Glutamatergic neuron (in vitro differentiated cells): ENCODE data around the gene IMPA2. TPM values are rescaled to one million over a fixed set of nuclear protein-coding genes. Genes with fewer than 3 reads are reported as not detected.

Source experiments
- DNase-seq: peaks from one replicate; pipeline ENCODE4 v3.0.0; 2022
- H3K27ac Mint-ChIP-seq: one replicate; pipeline ENCODE4 v1.8.0; 2020; ENCODE audit warnings: mild to moderate bottlenecking, mixed read lengths, inconsistent platforms; ENCODE audit not compliant: unreplicated experiment
- H3K27me3 Mint-ChIP-seq: one replicate; pipeline ENCODE4 v1.8.0; 2020; ENCODE audit warnings: mild to moderate bottlenecking, moderate library complexity, mixed read lengths, inconsistent platforms; ENCODE audit not compliant: unreplicated experiment
- H3K36me3 Mint-ChIP-seq: one replicate; pipeline ENCODE4 v1.8.0; 2020; ENCODE audit warnings: mild to moderate bottlenecking, mixed read lengths, inconsistent platforms; ENCODE audit not compliant: unreplicated experiment
- H3K4me1 Mint-ChIP-seq: one replicate; pipeline ENCODE4 v1.8.0; 2020; ENCODE audit warnings: mild to moderate bottlenecking, low read depth, mixed read lengths, inconsistent platforms; ENCODE audit not compliant: unreplicated experiment
- H3K4me3 Mint-ChIP-seq: one replicate; pipeline ENCODE4 v1.8.0; 2020; ENCODE audit warnings: mild to moderate bottlenecking, mixed read lengths, inconsistent platforms; ENCODE audit not compliant: unreplicated experiment
- H3K9me3 Mint-ChIP-seq: one replicate; pipeline ENCODE4 v1.8.0; 2020; ENCODE audit warnings: mild to moderate bottlenecking, moderate library complexity, mixed read lengths, inconsistent platforms; ENCODE audit not compliant: unreplicated experiment
- total RNA-seq: library from RNA; stranded (reverse); fragmentation: NEBNext Ultra II Directional; extraction: Animal tissue kit (Norgen Biotek cat#: 25700); gene quantifications from one replicate; pipeline ENCODE4 v1.2.1, GENCODE V29; 2021; ENCODE audit not compliant: unreplicated experiment
- TF ChIP-seq, protein P1 (sequence below): fragments of 200-600 bp; sonication (generic); IDR thresholded peaks from one replicate; pipeline ENCODE4 v1.5.0; 2021; ENCODE audit not compliant: partially characterized antibody, unreplicated experiment

The IMPA2 gene
- total RNA-seq, 1 donor from 2014 or later, result 103 TPM

DNA sequence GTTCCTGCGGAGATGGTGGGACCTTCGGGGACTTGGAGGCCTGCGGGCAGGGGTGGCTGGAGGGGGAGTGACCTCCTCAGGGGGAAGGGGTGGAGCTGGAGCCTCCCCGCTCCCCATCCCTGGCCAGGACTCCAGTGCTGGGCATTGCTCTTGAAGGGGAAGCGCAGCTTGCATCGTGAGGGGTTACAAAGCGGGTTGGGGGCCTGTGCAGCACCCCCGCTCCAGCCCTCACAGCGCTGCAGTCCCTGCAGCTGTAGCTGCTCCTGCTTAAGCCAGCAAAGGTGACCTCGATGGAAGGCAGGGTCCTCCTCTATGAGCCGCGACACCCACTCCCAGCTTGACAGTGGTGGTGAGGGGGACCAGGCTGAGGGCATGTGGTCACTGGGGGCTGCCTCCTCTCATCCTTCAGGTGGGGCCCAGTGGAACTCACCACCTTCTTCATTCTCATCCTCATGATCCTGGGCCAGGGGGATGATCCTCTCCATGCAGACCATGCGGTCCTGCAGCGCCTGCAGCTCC, 75.6 kb downstream of the IMPA2 start:
- H3K27ac Mint-ChIP-seq, result no peak overlapping the region
- H3K27me3 Mint-ChIP-seq, result no peaks in the 10 kb centered on the region
- H3K4me3 Mint-ChIP-seq, result no peak overlapping the region
- DNase-seq, result no peak
- H3K4me1 Mint-ChIP-seq, result no peaks in the 10 kb centered on the region
- peaks cover 3% of the 10 kb centered on the region for H3K9me3 Mint-ChIP-seq
- TF ChIP-seq, protein P1, sequence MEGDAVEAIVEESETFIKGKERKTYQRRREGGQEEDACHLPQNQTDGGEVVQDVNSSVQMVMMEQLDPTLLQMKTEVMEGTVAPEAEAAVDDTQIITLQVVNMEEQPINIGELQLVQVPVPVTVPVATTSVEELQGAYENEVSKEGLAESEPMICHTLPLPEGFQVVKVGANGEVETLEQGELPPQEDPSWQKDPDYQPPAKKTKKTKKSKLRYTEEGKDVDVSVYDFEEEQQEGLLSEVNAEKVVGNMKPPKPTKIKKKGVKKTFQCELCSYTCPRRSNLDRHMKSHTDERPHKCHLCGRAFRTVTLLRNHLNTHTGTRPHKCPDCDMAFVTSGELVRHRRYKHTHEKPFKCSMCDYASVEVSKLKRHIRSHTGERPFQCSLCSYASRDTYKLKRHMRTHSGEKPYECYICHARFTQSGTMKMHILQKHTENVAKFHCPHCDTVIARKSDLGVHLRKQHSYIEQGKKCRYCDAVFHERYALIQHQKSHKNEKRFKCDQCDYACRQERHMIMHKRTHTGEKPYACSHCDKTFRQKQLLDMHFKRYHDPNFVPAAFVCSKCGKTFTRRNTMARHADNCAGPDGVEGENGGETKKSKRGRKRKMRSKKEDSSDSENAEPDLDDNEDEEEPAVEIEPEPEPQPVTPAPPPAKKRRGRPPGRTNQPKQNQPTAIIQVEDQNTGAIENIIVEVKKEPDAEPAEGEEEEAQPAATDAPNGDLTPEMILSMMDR, result no peak
- H3K36me3 Mint-ChIP-seq, result no peaks in the 10 kb centered on the region

DNA sequence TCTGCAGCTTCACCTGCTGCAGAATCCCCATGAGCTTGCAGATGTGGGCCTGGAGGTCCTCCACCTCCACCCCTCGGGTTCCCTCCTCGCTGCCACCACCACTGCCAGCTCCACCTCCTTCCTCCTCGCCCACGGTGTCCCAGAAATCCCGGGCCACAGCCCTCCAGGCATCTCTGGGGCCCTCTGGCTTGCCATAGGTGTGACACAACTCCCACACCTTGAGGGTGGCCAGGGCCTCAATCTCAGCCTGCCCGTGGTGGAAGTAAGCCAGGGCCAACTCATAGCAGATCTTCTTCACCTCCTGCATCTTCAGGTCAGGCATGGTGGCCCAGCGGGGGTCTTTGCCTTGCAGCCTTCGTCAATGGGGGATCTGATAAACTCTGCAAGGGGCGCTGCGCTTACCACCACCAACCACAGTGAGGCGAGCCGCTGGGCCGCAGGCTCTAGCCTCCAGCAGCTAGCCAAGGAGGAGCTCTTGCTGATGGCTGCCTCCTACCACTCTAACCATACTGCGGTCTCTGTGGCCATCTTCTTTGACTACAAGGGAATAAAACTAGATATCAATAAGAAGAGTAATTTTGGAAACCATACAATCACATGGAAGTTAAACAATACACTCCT, 76.2 kb downstream of the IMPA2 start:
- Mint-ChIP-seq H3K27me3 (no peaks in the 10 kb centered on the region), H3K4me3 (no peak overlapping the region), H3K9me3 (peaks cover 3% of the 10 kb centered on the region)

DNA sequence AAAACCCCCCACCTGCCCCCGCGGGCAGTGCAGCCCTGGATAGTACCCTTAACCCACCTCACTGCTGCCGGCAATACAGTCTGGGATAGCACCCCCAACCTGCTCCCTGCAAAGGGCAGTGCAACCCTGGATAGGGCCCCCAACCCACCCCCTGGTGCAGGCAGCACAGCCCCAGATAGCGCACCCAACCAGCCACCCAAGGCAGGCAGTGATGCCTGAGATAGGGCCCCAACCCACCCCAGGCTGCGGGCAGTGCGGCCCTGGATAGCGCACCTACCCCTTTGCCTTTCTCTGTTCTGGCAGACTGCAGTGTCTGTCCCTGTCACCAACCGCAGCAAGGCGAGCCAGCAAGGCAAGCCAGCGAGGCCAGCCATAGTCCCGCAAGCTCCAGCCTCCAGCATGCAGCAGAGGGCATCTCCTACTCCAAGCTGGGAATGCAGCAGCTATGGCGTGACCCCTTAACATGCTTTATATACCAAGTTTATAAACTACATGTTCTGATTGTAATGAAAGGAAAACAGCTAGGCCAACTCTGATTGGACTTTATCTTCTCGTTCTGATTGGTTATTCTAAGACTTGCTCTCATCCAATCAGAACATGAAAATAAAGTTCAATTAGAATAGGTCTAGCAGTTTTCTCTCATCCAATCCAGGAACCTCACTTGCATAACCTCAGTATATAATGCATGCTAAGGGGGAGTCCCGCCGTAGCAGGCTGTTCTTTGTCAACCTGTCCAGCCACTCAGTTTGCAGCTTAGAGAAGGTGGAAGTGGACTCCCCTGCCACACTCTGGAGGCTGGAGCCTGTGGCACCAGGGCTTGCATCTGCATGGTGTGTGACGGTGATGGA, 78.3 kb downstream of the IMPA2 start:
- TF ChIP-seq, protein P1, result no peak
- Mint-ChIP-seq H3K9me3 (peaks cover 3% of the 10 kb centered on the region), H3K27ac (no peak overlapping the region), H3K4me3 (no peak overlapping the region), H3K27me3 (no peaks in the 10 kb centered on the region), H3K36me3 (no peaks in the 10 kb centered on the region), H3K4me1 (no peaks in the 10 kb centered on the region)
- DNase-seq, result no peak

More for the DNA sequence above, 76.2 kb downstream of the IMPA2 start:
- Mint-ChIP-seq H3K36me3 (no peaks in the 10 kb centered on the region), H3K4me1 (no peaks in the 10 kb centered on the region), H3K27ac (no peak overlapping the region)
- no peak for DNase-seq
- TF ChIP-seq, protein P1, result no peak

DNA sequence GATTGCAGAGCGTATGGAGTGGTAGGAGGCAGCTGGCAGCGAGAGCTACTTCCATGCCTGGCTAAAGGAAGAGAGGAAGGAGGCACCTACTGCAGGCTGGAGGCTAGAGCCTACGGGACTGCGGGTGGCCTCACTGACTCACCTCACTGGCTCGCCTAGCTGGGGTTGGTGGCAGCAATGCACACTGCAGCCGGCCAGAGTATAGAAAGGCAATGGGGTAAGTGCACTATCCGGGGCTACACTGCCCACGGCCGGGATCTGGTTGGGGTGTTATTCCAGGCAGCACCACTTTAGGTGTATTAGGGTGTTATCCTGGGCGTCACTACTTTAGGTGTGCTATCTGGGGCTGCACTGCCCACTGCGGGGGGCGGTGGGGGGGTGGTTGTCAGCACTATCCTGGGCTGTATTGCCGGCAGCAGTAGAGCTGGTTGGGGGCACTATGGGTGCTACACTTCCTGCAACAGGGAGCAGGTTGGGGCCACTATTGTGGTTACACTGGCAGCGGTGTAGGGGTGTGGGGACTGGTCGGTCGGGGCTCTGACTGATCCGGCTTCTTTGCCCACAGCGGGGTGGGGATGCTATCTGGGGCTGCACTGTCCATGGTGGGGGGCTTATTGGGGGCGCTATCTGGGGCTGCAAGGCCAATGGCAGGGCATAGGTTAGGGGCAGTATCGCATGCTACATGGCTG, 79.0 kb downstream of the IMPA2 start:
- DNase-seq, result no peak
- Mint-ChIP-seq H3K27me3 (no peaks in the 10 kb centered on the region), H3K4me3 (no peak overlapping the region), H3K9me3 (peaks cover 3% of the 10 kb centered on the region), H3K27ac (no peak overlapping the region), H3K36me3 (no peaks in the 10 kb centered on the region), H3K4me1 (no peaks in the 10 kb centered on the region)
- TF ChIP-seq, protein P1, result no peak
